Dedifferentiated amniotic fluid mesenchymal stem cell (primary cell): ENCODE results near the gene ATAD1.
A peak's percentile ranks its signal among the peaks of the same experiment; 100 is the strongest.
"Not testable (repeated sequence)": the region's sequence is repeated elsewhere in the genome, so short reads cannot be mapped to it uniquely, and the experiment has no call there.

Source experiments
- DNase-seq: peaks from one replicate; pipeline ENCODE4 v3.0.0-alpha.2; 2016; ENCODE audit errors: extremely low spot score

ATAD1 gene

GRCh38 chr10:87803831-87804230, 14.2 kb downstream of the ATAD1 start:
- DNase-seq, result no peak

GRCh38 chr10:87803328-87803727, 14.7 kb downstream of the ATAD1 start:
- DNase-seq, result no peak

- not testable (repeated sequence) for DNase-seq
Observed at GRCh38 chr10:87801813-87802435, 16.1 kb downstream of the ATAD1 start.

GRCh38 chr10:87799860-87800259, 18.2 kb downstream of the ATAD1 start:
- no peak for DNase-seq

- no peak for DNase-seq
Observed at GRCh38 chr10:87798082-87798481, 19.9 kb downstream of the ATAD1 start.

- DNase-seq, result no peak
Observed at GRCh38 chr10:87794285-87794684, 23.7 kb downstream of the ATAD1 start.

DNA sequence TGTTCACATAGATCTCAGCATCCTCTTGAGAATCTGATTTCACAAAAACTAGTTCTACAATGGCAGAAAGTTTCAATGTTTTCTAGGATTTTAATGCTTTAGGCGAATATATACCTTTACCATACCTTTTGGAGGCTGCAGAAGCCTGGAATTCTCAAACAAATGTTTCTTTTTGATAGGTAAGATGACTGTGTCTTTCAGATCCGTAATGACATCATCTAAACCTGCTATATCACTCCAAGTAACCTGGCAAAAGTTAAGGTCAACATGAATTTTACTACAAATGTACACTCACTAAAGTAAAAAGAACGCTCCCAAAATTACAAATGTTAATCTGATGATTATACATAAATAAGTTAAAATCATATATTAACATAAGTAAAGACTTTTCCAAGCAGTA, 27.8 kb downstream of the ATAD1 start:
- no peak for DNase-seq

GRCh38 chr10:87786421-87786820, 31.6 kb downstream of the ATAD1 start:
- no peak for DNase-seq

DNA sequence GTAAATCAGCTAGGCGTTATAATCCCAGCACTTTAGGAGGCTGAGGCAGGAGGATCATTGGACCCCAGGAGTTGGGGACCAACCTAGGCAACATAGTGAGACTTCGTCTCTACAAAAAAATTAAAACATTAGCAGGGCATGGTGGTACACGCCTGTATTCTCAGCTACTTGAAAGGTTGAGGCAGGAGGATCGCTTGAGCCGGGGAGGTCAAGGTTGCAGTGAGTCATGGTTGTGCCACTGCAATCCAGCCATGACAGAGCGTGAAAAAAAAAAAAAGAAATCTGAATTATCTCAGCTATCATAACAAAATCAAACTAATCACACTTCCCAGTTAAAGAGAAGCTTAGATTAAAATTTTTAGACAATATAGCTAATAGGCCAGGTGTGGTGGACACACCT, 35.3 kb downstream of the ATAD1 start:
- no peak for DNase-seq

GRCh38 chr10:87781545-87781944, 36.5 kb downstream of the ATAD1 start:
- no peak for DNase-seq

DNA sequence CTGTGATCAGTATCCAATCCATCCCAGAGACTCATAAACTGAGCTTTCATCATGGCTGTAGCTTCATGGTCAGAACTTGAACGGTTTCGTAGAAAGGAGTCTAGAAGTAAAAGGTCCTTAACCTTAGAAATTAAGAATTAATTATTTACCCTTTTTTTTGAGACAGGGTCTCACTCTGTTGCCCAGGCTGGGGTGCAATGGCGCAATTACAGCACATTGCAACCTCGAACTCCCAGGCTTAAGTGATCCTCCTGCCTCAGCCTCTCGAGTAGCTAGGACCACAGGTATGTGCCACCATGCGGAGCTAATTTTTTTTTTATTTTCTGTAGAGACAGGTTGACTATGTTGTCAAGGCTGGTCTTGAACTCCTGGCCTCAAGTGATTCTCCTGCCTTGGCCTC, 41.7 kb downstream of the ATAD1 start:
- DNase-seq, result no peak

- peak; percentile 23 for DNase-seq
Observed at GRCh38 chr10:87775766-87776165, 42.3 kb downstream of the ATAD1 start.

DNA sequence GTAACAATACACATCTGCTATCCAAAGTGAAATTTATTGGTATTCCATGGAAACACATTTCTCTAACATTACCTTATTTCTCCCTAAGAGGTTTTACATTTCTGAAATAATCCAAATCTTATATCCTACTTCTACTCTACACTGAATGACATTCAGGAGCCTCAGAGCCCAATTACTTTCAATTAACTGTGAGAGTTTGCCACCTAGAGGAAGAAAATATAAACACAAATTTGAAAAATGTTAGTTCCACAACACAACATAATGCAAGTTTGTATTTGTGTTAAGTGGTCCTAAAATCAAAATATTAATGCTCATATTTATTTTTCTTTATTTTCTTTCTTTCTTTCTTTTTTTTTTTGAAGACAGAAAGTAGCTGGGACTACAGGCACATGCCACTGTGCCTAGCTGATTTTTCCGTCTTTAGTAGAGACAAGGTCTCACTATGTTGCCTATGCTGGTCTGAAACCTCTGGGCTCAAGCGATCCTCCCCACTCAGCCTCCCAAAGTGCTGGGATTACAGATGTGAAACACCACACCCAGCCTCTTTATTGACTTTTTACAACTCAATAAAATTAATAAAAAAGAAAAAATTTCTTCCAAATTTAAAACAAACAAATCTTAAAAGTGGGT, 46.0 kb downstream of the ATAD1 start:
- DNase-seq, result peak; percentile 35

DNA sequence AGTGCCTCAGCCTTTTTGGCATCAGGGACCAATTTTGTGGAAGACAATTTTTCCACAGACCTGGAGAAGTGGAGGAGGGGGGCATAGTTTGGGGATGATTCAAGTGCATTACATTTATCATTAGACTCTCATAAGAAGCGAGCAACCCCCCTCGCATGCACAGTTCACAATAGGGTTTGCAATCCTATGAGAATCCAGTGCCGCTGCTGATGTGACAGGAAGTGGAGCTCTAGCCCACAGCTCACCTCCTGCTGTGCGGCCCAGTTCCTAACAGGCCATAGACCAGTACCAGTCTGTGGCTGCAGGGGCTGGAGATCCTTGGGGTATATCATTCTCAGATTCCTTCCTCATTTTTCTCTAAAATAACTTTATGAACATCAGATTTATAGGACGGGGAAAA, 50.8 kb downstream of the ATAD1 start:
- DNase-seq, result no peak

GRCh38 chr10:87765666-87766376, 52.2 kb downstream of the ATAD1 start:
- no peak for DNase-seq

DNA sequence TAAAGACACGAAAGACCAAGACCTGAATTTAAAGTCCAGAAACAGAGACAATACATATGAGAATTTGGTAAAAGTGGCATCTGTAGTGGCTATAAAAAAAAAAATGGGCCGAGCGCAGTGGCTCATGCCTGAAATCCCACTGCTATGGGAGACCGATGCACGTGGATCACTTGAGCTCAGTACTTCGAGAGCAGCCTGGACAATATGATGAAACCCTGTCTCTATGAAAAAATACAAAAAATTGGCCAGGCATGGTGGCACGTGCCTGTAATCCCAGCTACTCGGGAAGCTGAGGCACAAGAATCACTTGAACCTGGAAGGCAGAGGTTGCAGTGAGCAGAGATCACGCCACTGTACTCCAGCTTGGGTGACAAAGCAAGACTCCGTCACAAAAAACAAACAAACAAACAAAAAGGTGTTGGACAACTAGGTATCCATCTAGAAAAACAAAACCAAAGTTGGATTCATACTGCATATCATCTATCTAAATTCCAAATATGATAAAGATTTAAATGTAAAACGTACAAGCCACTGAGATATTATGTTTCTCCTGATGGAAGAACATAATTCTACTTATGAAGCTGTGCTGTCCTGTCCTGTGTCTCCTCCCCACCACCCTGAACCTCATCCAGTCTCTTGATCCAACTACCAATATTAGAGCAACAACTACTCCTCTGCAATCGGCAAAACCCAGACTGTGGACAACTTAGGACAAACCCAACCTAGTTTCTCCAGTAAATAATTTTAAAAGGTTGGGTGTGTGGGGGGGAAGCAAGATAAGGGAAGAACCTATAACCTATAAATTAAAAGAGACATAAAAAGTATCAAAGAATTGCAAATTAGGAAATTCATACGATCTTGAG, 53.7 kb downstream of the ATAD1 start:
- no peak for DNase-seq

- DNase-seq, result no peak
Observed at GRCh38 chr10:87763086-87763861, 54.8 kb downstream of the ATAD1 start.

DNA sequence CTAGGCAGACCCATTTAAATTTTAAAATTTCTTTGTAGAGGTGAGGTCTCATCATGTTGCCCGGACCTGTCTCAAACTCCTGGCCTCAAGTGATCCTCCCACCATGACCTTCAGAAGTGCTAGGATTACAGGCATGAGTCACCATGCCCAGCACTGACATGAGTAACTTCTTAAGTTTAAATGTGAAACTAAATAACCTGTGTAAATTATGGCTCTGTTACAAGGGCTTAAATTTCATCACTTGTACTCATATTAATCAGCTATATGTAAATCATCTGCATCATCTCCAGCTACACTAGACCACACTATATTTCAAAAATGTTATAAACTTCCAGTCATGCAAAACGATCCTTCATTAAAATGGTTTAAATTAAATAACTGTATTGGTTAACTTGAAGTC, 56.1 kb downstream of the ATAD1 start:
- no peak for DNase-seq

- no peak for DNase-seq
Observed at GRCh38 chr10:87761153-87761552, 56.9 kb downstream of the ATAD1 start.

DNA sequence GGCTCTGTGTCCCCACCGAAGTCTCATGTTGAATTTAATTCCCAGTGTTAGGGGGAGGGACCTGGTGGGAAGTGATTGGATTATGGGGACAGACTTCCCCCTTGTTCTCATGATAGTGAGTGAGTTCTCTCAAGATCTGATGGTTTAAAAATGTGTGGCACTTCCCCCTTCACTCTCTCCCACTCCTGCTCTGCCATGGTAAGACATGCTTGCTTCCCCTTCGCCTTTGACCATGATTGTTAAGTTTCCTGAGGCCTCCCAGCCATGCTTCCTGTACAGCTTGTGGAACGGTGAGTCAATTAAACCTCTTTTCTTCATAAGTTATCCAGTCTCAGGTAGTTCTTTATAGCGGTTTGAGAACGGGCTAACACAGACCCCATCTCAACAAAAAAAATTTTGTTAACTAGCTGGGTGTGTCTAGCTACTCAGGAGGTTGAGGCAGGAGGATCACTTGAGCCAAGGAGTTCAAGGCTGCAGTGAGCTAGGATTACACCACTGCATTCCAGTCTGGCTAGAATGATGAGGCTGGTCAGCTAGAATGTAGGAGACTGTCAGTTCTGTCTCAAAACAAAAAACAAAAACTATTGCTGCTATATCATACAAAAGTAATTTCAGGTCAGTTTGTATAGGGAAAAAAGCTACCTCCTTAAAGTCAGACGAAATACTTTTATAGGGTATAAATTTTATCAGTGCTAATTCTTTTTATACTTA, 57.7 kb downstream of the ATAD1 start:
- no peak for DNase-seq

DNA sequence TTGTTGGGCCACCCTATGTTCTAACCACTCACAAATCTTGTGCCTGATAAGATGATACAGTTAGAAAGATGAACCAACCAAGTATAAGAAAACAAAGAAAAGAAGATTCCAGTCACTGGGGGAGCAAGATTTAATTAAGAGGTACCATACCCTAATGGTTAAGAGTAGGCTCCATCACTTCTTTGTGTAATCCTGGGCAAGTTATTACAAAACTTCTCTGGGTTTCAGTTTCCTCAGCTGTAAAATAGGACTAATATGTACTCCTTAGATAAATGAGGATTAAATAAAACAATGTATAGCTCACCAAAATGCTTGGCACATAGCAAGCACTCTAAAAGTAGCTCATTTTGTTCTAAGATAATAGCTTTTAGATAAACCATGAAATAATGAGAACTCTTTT, 58.5 kb downstream of the ATAD1 start:
- no peak for DNase-seq
